ENCODE data around the gene ADIPOR2.
"Not testable (repeated sequence)": the region's sequence is repeated elsewhere in the genome, so short reads cannot be mapped to it uniquely, and the experiment has no call there.

The ADIPOR2 gene

DNA sequence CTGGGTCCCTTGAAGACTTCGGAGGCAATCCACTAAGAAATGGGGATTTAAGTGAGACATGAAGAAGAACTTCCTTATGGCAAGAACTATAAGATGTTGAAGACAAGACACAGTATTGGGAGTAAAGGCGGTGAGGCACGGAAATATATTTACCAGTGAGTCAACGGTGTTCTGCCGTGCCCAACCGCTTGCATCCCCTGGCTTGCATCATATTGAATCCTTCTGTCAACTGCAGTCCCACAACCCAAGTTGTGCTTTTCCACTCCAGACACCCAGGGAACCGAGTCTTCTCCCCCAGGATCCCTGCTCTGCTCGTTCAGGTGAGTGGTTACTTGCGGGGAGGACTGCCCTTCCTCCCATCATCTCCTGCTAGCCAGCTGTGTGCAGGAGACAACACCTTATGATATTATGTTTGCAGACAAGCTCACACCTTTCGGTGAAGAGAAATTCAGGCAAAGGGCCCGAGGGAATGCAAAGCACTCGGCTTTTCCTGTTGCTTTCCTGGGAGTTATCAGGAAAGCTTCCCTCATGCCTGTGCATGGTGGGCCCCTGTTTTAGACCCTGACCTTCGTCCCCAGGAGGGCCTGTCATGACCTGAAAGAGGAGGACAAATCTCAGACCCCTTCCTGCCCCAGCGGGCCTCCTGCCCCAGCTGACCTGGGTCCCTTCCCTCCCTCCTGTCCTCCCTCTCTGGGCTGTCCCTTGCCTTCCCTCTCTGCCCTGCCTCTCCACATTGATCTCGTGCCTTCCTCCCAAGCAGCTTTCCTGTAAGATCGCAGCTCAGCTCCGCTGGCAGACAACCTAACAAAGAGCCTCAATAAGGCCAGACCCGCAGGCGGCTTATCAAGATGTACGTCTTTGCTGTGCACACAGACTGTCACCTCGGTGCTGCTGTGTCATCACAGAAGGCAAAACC lies 125.2 kb downstream of the ADIPOR2 start:
- DNase-seq = no peak

DNA sequence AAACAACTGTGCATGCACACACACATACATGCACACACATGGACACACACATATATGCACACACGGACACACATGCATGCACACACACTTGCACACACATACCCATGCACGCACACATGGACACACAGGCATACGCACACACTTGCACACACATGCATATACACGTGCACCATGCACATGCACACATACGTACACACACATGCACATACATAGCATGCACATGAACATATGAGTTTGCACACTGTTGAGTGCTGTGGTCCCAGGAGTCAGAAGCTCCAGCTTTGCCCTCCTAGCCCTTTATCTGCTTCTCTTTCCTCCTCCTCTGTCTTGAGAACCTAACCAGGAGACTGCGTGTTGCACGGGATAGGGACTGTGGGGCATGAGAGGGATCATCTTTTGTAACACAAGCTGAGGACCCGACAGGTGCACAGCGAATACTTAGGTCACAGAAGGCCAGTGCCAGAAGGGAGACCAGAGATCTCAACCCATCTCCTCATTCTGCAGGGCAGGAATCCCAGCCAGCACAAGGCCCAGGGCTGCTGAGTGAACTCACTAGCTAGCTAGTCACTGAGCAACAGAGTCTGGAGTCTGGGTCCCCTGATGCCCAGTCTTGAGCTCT lies 126.0 kb downstream of the ADIPOR2 start:
- DNase-seq = no peak

- DNase-seq = not testable (repeated sequence)
Observed at GRCh38 chr12:1817928-1818327, 127.1 kb downstream of the ADIPOR2 start.

DNA sequence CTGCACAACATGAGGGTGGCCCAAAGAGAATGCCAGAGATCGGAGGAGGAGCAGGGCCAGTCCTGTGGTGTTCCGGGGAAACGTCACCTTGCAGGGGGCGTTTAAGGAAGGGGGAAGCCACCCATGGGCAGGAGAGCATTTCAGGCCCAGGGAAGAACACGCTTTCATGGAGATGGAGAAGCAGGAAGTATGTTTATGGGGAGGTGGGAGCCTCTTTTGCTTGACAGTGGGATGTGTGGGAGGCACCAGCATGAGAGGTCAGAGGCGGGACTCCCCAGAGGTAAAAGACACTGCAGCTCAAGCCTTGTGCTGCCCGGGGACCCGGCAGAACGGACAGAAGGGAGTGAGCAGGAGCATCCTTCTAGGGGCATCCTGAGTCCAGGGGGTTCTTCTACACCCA lies 128.2 kb downstream of the ADIPOR2 start:
- no peak for DNase-seq

DNA sequence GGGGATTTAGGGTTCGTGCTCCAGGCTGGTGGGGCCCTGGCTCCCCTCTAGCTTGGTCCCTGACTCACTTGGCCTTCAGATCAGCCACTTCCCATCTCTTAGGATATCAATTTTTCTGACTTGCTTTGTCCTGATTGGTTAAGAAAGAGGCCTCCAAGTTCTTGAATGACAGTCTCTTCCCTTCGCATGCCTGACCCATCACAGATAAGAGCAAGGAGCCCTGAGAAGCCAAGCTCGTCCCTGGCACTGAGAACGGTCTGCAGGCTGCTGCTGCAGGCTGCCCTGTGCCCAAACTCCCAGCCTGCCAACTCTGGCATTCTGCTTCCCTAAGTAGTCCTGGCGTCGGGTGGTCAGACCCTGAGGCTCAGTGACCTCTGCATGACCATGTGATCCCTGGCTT lies 128.7 kb downstream of the ADIPOR2 start:
- DNase-seq = no peak

DNA sequence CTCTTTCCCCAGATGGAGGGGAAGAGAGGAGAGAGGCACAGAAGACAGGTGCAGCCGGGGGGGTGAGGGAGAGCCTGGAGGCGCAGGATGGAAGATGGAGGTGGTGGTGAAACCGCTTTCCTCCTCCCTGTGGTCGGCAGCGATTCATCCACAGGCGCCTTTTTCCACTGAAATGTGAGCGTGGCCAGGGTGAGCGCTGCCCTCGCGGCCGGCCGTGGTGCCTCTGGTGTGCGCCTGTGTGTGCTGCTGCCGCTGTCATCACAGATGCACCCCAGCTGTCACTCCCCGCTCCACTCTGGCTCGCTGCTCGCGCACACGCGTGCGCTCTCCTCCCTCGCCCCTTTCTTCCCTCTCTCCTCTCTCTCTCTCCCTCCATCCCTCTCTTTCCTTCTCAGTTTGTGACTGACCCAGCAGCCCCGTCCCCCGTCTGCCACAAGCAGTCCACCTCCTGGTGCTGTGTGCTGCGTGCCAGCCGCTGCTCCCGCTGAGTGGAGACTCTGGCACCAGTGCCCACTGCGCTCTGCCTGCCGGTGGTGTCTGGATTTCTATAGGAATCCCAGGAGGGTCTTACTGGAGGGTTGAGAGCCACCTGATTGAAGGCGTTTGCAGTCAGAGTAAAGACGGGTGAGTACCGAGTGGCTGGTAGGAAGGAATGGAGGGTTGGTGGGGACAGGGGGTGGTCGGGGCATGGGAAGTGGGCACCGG lies 129.5 kb downstream of the ADIPOR2 start, which contains the start of gene LRTM2:
TSS of gene LRTM2 (plus strand) at position 375 of the 705 bp plus-strand sequence. CDS start 7,584 bp downstream, outside the sequence.
- DNase-seq = no peak

GRCh38 chr12:1820896-1821291 lies 130.0 kb downstream of the ADIPOR2 start:
- no peak for DNase-seq

DNA sequence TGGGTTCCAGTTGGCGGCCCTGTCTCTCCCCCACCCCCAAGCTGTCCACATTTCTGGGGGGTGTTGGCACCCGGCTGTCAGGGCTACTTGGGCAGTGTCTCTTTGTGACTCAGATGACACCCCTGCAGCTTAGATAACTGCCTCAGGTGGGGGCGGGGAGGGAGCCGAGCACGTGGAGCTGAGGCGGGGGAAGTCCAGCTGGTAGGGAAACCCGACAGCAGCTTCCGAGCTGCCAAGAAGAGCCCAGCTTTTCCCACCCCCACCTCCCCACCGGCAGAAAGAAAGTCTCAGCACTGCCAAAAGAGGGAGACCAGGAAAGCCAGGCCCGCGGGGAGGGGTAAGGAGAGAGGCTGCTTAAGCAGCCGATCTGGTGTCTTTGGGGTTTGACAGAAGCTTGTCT lies 130.9 kb downstream of the ADIPOR2 start:
- DNase-seq = no peak

- DNase-seq = no peak
Observed at GRCh38 chr12:1822699-1823098, 131.8 kb downstream of the ADIPOR2 start.

DNA sequence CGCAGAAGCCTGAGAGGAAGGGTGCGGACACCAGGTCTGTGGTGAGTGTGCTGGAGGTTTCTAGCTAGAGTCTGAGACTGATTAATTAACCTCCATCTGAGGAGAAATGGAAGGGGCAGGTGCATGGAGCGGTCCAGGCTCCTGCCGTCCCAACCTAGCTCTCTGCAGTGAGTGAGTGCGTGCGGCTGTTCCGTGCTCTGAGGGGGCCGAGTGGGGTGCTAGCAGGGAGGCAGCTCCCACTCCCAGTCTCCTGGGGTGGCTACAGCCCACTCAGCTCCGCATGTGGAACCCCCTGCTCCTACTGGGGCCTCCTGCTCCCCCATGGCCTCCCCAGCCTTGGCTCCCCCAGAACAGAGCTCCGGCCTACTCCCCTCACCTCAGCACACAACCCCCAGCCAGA lies 132.4 kb downstream of the ADIPOR2 start:
- no peak for DNase-seq

- no peak for DNase-seq
Observed at GRCh38 chr12:1825382-1826102, 134.7 kb downstream of the ADIPOR2 start.

- no peak for DNase-seq
Observed at GRCh38 chr12:1826401-1826800, 135.5 kb downstream of the ADIPOR2 start.

- DNase-seq = no peak
Observed at GRCh38 chr12:1826867-1827705, 136.2 kb downstream of the ADIPOR2 start.

DNA sequence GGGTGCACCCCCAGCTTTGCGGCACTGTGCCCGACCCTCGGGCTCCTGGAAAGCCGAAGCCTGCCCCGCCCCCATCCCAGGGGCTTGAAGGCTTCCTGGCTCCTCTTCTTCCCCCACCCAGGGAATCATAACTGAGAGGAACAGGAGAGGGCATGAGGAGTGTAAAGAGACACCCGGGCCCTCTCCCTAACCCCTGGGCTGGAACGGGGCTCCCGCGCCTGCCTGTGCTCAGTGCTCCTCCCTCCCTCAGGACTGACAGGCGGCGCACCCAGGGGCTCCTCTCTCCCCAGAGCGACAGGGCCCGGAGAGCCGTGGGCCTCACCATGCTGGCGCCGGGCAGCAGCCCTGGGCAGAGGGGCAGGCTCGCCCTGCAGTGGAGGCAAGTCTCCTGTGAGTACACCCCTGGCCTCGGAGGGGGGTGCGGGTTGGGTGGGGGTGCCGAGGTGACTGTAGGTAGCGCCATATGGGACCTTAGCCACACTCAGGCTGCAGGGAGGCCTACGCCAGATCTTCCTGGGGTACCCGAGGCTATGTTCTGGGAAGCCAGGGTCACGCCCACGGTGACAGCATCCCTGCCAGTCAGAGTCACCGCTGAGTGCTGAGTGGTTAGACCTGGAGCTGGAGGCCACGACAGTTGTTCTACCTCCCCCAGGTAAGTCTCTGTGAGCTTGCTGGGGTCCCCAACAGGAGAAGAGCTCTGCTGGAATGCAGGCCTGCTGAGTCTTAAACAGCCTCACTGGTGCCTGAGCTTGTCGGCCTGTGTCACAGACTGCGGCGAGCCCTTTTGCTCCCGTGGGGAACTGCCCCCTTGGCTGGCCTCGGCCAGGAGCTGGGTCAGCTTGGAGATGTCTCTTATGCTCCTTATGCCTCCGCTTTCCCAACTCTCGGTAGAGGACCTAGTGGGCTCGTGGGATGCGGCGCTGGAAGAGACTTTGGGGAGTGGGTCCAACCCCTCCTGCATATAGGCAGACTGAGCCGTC lies 137.2 kb downstream of the ADIPOR2 start:
- DNase-seq = no peak

- no peak for DNase-seq
Observed at GRCh38 chr12:1828856-1829255, 138.0 kb downstream of the ADIPOR2 start.

GRCh38 chr12:1829306-1829900 lies 138.5 kb downstream of the ADIPOR2 start:
- DNase-seq = no peak

GRCh38 chr12:1830401-1830845 lies 139.6 kb downstream of the ADIPOR2 start:
- DNase-seq = no peak

DNA sequence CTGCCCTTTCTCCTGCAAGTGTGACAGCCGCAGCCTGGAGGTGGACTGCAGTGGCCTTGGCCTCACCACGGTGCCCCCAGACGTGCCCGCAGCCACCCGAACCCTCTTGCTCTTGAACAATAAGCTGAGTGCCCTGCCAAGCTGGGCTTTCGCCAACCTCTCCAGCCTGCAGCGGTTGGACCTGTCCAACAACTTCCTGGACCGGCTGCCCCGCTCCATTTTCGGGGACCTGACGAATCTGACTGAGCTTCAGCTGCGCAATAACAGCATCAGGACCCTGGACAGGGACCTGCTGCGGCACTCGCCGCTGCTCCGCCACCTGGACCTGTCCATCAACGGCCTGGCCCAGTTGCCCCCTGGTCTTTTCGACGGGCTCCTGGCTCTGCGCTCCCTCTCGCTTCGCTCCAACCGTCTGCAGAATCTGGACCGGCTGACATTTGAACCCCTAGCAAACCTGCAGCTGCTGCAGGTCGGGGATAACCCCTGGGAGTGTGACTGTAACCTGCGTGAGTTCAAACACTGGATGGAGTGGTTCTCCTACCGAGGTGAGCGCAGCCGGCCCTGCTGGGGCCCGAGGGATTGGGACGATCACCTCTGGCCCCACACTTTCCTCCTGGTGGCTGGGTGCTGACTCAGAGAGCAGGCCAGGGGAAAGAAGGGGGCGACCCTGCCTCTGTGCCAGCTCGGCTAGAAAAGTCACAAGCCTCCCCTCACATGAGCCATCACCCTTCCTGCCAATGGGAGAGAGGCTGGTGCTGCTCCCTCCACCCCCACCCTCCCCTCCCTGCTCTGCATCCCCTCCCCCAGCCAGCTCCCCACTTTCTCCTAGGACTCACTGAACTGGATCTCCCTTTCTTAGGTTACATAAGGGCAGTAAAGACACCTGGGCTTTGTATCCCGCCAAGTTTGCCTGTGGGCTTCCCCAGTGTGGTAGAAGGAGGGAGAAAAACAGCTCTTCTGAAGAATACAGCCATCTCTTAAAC lies 140.4 kb downstream of the ADIPOR2 start:
- no peak for DNase-seq
